HepG2 (cell line): ENCODE data around the gene RASIP1. TPM values are rescaled to one million over a fixed set of nuclear protein-coding genes. Genes with fewer than 3 reads are reported as not detected.

Experiments used
- ASH2L ChIP-seq: fragments of 300-600, 200-600 bp; sonication (generic); IDR thresholded peaks from 2 replicates; pipeline ENCODE4 v1.7.0; 2017; ENCODE audit warnings: low read depth, mild to moderate bottlenecking, moderate library complexity, mixed read lengths, low read length; ENCODE audit not compliant: insufficient read length
- CBX2 ChIP-seq, 2 experiments: fragments of 200-600 bp in 1 of 2; sonication (generic); formaldehyde crosslinking in 1 of 2; IDR thresholded peaks; 2 replicates each; pipeline versions ENCODE4 v1.7.0 to v1.8.1; 2018 to 2022; ENCODE audit warnings: low read depth in 2 of 2, low read length in 1 of 2, mild to moderate bottlenecking in 1 of 2, missing genetic modification reagents in 1 of 2
- FOSL1 ChIP-seq: sonication (generic); formaldehyde crosslinking; IDR thresholded peaks from 2 replicates; pipeline ENCODE4 v1.9.0; 2021; ENCODE audit warnings: missing genetic modification reagents, borderline replicate concordance
- FOXA3 ChIP-seq: IDR thresholded peaks from 2 replicates; pipeline ENCODE4 v1.6.1; 2016; ENCODE audit warnings: missing genetic modification reagents, missing compliant biosample characterization
- HNRNPH1 ChIP-seq: fragments of 200-400 bp; formaldehyde crosslinking; optimal IDR thresholded peaks from 2 replicates; pipeline ENCODE3; 2017; ENCODE audit warnings: mild to moderate bottlenecking, low read depth, low read length
- IKZF5 ChIP-seq: IDR thresholded peaks from 2 replicates; pipeline ENCODE4 v1.6.1; 2018; ENCODE audit warnings: missing genetic modification reagents, mild to moderate bottlenecking, missing compliant biosample characterization
- KDM3A ChIP-seq: IDR thresholded peaks from 2 replicates; pipeline ENCODE4 v1.6.1; 2018; ENCODE audit warnings: low read depth, missing compliant biosample characterization
- KDM4B ChIP-seq: sonication (generic); formaldehyde crosslinking; IDR thresholded peaks from 2 replicates; pipeline ENCODE4 v1.4.0; 2020; ENCODE audit warnings: missing genetic modification reagents
- KLF16 ChIP-seq, 2 experiments: sonication (generic) in 1 of 2; formaldehyde crosslinking in 1 of 2; IDR thresholded peaks; 2 replicates each; pipeline versions ENCODE4 v1.6.1 to v1.8.0; 2016 to 2023; ENCODE audit warnings: missing genetic modification reagents in 2 of 2, missing compliant biosample characterization in 1 of 2
- MED1 ChIP-seq: sonication (generic); formaldehyde crosslinking; IDR thresholded peaks from 2 replicates; pipeline ENCODE4 v1.4.0; 2020; ENCODE audit warnings: missing genetic modification reagents
- MIER2 ChIP-seq: IDR thresholded peaks from 2 replicates; pipeline ENCODE4 v1.6.1; 2016; ENCODE audit warnings: missing biosample characterization, missing genetic modification reagents
- MXD1 ChIP-seq: sonication (generic); formaldehyde crosslinking; IDR thresholded peaks from 2 replicates; pipeline ENCODE4 v1.4.0; 2020; ENCODE audit warnings: mild to moderate bottlenecking, missing genetic modification reagents
- NCOR1 ChIP-seq: fragments of 200-600 bp; sonication (generic); IDR thresholded peaks from 2 replicates; pipeline ENCODE4 v1.7.0; 2017; ENCODE audit warnings: antibody characterized with exemption, low read length, borderline replicate concordance
- NR2C2 ChIP-seq: sonication (generic); formaldehyde crosslinking; IDR thresholded peaks from 2 replicates; pipeline ENCODE4 v1.4.0; 2020; ENCODE audit warnings: missing genetic modification reagents, mild to moderate bottlenecking, moderate library complexity, borderline replicate concordance
- PAXIP1 ChIP-seq: sonication (generic); formaldehyde crosslinking; conservative IDR thresholded peaks from 2 replicates; pipeline ENCODE4 v1.4.0; 2020; ENCODE audit warnings: mild to moderate bottlenecking, missing genetic modification reagents, moderate library complexity
- TAF1 ChIP-seq: sonication (generic); formaldehyde crosslinking; IDR thresholded peaks from 2 replicates; pipeline ENCODE4 v1.4.0; 2020; ENCODE audit warnings: missing genetic modification reagents
- THAP8 ChIP-seq: sonication (generic); formaldehyde crosslinking; IDR thresholded peaks from 2 replicates; pipeline ENCODE4 v1.5.1; 2020; ENCODE audit warnings: missing genetic modification reagents, mild to moderate bottlenecking, borderline replicate concordance
- ZFP41 ChIP-seq: sonication (generic); formaldehyde crosslinking; IDR thresholded peaks from 2 replicates; pipeline ENCODE4 v1.4.0; 2020; ENCODE audit warnings: mild to moderate bottlenecking, missing genetic modification reagents, borderline replicate concordance
- ZNF10 ChIP-seq: sonication (generic); formaldehyde crosslinking; IDR thresholded peaks from 2 replicates; pipeline ENCODE4 v1.4.0; 2020; ENCODE audit warnings: mild to moderate bottlenecking, low read depth, missing genetic modification reagents, borderline replicate concordance
- ZNF543 ChIP-seq: sonication (generic); formaldehyde crosslinking; IDR thresholded peaks from 2 replicates; pipeline ENCODE4 v1.4.0; 2020; ENCODE audit warnings: mild to moderate bottlenecking, missing genetic modification reagents
- ZNF652 ChIP-seq: IDR thresholded peaks from 2 replicates; pipeline ENCODE4 v1.6.1; 2016; ENCODE audit warnings: low read depth, borderline replicate concordance
- ZNF75D ChIP-seq: sonication (generic); formaldehyde crosslinking; IDR thresholded peaks from 2 replicates; pipeline ENCODE4 v1.8.1; 2023; ENCODE audit warnings: missing genetic modification reagents, mild to moderate bottlenecking, borderline replicate concordance
- polyA plus RNA-seq, 8 experiments: library from polyadenylated mRNA; depleted of rRNA in 3 of 8; stranded (reverse) in 7 of 8; unstranded in 1 of 8; fragments of >200 nt; fragmentation: Illumina TruSeq in 4 of 8; extraction: Trizol in 4 of 8; gene quantifications; 2 replicates each; pipeline versions ENCODE4 v1.2.1 to v1.2.3, GENCODE V29; 2011 to 2016; ENCODE audit warnings: low read depth in 4 of 8, missing spikeins in 1 of 8, mixed read lengths in 1 of 8; ENCODE audit not compliant: insufficient read depth in 1 of 8
- total RNA-seq, 5 experiments: library from RNA; depleted of rRNA; stranded (reverse); fragments of >200 nt; fragmentation: Illumina TruSeq; extraction: Trizol; gene quantifications; 2 replicates each; pipeline ENCODE4 v1.2.3, GENCODE V29; 2016; ENCODE audit warnings: low read depth in 1 of 5
- TF ChIP-seq, protein P1 (sequence below): sonication (generic); formaldehyde crosslinking; IDR thresholded peaks from 2 replicates; pipeline ENCODE4 v1.5.0; 2020; ENCODE audit warnings: missing genetic modification reagents

Gene RASIP1
- total and polyA plus RNA-seq, 2 of the 13 experiments (the other 11 are each of a cell fraction or from before 2014, with no cell fraction given), result 0.44 to 0.58 TPM

DNA sequence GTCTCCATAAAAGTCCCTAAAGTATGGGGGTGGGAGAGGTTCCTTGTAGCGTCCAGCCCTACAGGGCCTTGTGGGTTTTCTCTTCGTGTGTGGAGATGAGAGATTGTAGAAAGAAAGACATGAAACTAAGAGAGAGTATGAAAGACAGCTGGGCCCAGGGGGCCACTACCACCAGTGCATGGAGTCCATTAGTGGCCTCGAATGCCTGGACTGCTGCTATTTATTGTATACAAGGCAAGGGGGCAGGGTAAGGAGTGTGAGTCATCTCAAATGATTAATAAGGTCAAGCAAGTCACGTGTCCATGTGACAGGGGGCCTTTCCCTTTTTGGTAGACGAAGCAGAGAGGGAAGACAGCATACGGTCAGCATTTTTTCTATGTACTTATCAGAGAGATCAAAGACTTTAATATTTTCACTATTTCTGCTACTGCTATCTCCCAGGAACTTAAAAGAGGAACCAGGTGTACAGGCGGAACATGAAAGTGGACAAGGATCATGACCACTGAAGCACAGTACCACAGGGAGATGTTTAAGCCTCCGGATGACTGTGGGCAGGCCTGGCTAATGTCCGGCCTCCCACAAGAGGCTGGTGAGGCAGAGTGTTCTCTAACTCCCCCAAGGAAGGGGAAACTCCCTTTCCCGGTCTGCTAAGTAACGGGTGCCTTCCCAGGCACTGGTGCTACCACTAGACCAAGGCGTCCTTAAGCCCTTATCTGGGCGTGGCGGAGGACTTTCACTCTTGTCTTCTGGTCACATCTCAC is 40.4 kb upstream of the RASIP1 start (continued):
- TF ChIP-seq MXD1 (CRISPR knock-in tag) (no peak), KDM4B (CRISPR knock-in tag) (no peak), ZFP41 (no peak), PAXIP1 (peak; percentile 42), HNRNPH1 (no peak), MIER2 (CRISPR knock-in tag) (no peak), THAP8 (no peak), NR2C2 (CRISPR knock-in tag) (0 out of 2 replicates have a peak, but pooled peaks have one; percentile 28), FOXA3 (CRISPR knock-in tag) (peak; percentile 66), ZNF543 (CRISPR knock-in tag) (no peak), CBX2 (IDR thresholded peaks at IDR 0.05; ENCODE audit: low read depth, low read length) (no peak), CBX2 (CRISPR knock-in tag; IDR thresholded peaks at IDR 0.05; ENCODE audit: low read depth) (no peak), ZNF10 (CRISPR knock-in tag) (no peak), TAF1 (peak; percentile 19; the same call in 1 of the 2 replicates), ZNF652 (CRISPR knock-in tag) (no peak), FOSL1 (peak; percentile 65; the same call in 1 of the 2 replicates), NCOR1 (no peak), IKZF5 (0 out of 2 replicates have a peak, but pooled peaks have one; percentile 44), ZNF75D (no peak), KDM3A (CRISPR knock-in tag) (no peak), ASH2L (no peak), MED1 (CRISPR knock-in tag) (peak; percentile 63), KLF16 (CRISPR knock-in tag; IDR thresholded peaks at IDR 0.05) (no peak; a peak in 1 of 4 replicates)
- TF ChIP-seq, protein P1, sequence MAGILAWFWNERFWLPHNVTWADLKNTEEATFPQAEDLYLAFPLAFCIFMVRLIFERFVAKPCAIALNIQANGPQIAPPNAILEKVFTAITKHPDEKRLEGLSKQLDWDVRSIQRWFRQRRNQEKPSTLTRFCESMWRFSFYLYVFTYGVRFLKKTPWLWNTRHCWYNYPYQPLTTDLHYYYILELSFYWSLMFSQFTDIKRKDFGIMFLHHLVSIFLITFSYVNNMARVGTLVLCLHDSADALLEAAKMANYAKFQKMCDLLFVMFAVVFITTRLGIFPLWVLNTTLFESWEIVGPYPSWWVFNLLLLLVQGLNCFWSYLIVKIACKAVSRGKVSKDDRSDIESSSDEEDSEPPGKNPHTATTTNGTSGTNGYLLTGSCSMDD (CRISPR knock-in tag), result no peak
